K562 (cell line): Measurements from ENCODE around the gene MCCD1. TPM values are rescaled to one million over a fixed set of nuclear protein-coding genes. Genes with fewer than 3 reads are reported as not detected.

ENCODE experiments used
- AFF4 ChIP-seq: sonication (generic); formaldehyde crosslinking; IDR thresholded peaks from 2 replicates; pipeline ENCODE4 v1.8.0; 2023; ENCODE audit warnings: mild to moderate bottlenecking, missing genetic modification reagents
- ARID3A ChIP-seq: IDR thresholded peaks from 2 replicates; pipeline ENCODE4 v1.6.1; 2012; ENCODE audit warnings: low read depth, low read length, improper control_type of control experiment, borderline replicate concordance
- CTCF ChIP-seq, 3 experiments: IDR thresholded peaks in 2 of 3; conservative IDR thresholded peaks in 1 of 3; 2 replicates each; pipeline ENCODE4 v1.5.1; 2011 to 2012; ENCODE audit warnings: low read length in 3 of 3, mild to moderate bottlenecking in 3 of 3, control low read depth in 2 of 3, improper control_type of control experiment in 1 of 3, inconsistent platforms in 1 of 3, low read depth in 1 of 3, mixed read lengths in 1 of 3, moderate library complexity in 1 of 3; ENCODE audit not compliant: insufficient read depth in 2 of 3
- ELF1 ChIP-seq: fragments of 200-800 bp; sonication (Bioruptor generic); IDR thresholded peaks from 2 replicates; pipeline ENCODE4 v1.6.1; 2016; ENCODE audit warnings: missing genetic modification characterization, missing compliant biosample characterization
- GABPA ChIP-seq: fragments of 200-800 bp; sonication (Bioruptor generic); conservative IDR thresholded peaks from 2 replicates; pipeline ENCODE4 v1.6.1; 2016; ENCODE audit warnings: low read depth, missing genetic modification characterization, missing compliant biosample characterization
- GATAD2B ChIP-seq: fragments of 450-650 bp; IDR thresholded peaks from 2 replicates; pipeline ENCODE4 v1.6.1; 2017; ENCODE audit warnings: mild to moderate bottlenecking, borderline replicate concordance
- HDGF ChIP-seq: fragments of 450-650 bp; IDR thresholded peaks from 2 replicates; pipeline ENCODE4 v1.6.1; 2016
- HSF4 ChIP-seq: fragments of 250-450 bp; sonication (Bioruptor Pico); IDR thresholded peaks from 2 replicates; pipeline ENCODE4 v2.1.2; 2022; ENCODE audit warnings: mild to moderate bottlenecking, moderate library complexity, borderline replicate concordance
- NCOA1 ChIP-seq: fragments of 450-650 bp; IDR thresholded peaks from 2 replicates; pipeline ENCODE4 v1.6.1; 2016; ENCODE audit warnings: low read depth
- NFE2L1 ChIP-seq: fragments of 450-650 bp; IDR thresholded peaks from 2 replicates; pipeline ENCODE4 v1.6.1; 2016; ENCODE audit warnings: missing genetic modification characterization, low read depth, mild to moderate bottlenecking, missing compliant biosample characterization, moderate library complexity, borderline replicate concordance
- STAT6 ChIP-seq: sonication (generic); formaldehyde crosslinking; IDR thresholded peaks from 2 replicates; pipeline ENCODE4 v1.8.1; 2023; ENCODE audit warnings: mild to moderate bottlenecking, missing genetic modification reagents
- ZC3H8 ChIP-seq: fragments of 450-650 bp; IDR thresholded peaks from 2 replicates; pipeline ENCODE4 v1.6.1; 2017
- ZKSCAN1 ChIP-seq: fragments of 150-350 bp; IDR thresholded peaks from 2 replicates; pipeline ENCODE4 v1.6.1; 2016; ENCODE audit warnings: low read depth, low read length
- ZNF431 ChIP-seq: sonication (generic); formaldehyde crosslinking; IDR thresholded peaks from 2 replicates; pipeline ENCODE4 v1.8.0; 2022; ENCODE audit warnings: mild to moderate bottlenecking, missing genetic modification reagents
- ZNF79 ChIP-seq: fragments of 250-450 bp; sonication (Bioruptor Pico); IDR thresholded peaks from 2 replicates; pipeline ENCODE4 v1.4.0; 2020; ENCODE audit warnings: low read depth, mild to moderate bottlenecking, moderate library complexity
- polyA plus RNA-seq, 8 experiments: library from polyadenylated mRNA; depleted of rRNA in 4 of 8; stranded (reverse) in 5 of 8; unstranded in 3 of 8; fragments of >200 nt; fragmentation: Nextera tagmentation in 2 of 8; fragmentation: Illumina TruSeq in 1 of 8; extraction: Ambion mirVana in 2 of 8; extraction: Trizol in 1 of 8; gene quantifications; 2 replicates each; pipeline versions ENCODE4 v1.2.1 to v1.2.3, GENCODE V29; 2011 to 2014; ENCODE audit warnings: inconsistent platforms in 1 of 8, missing spikeins in 1 of 8
- total RNA-seq, 7 experiments: library from RNA; depleted of rRNA in 6 of 7; stranded (reverse); fragments of >200 nt in 6 of 7; fragmentation: Illumina TruSeq in 2 of 7; extraction: Trizol in 2 of 7; gene quantifications; 2 replicates each; pipeline versions ENCODE4 v1.2.1 to v1.2.3, GENCODE V29; 2011 to 2021; ENCODE audit warnings: low replicate concordance in 1 of 7

The MCCD1 gene
- total and polyA plus RNA-seq, 9 of the 15 experiments (the other 6 are each of a cell fraction or from before 2014, with no cell fraction given) = not detected

GRCh38 chr6:31493875-31494694, 34.7 kb upstream of the MCCD1 start (continued):
- TF ChIP-seq AFF4 (CRISPR knock-in tag) = no peak
- TF ChIP-seq NFE2L1 (tag) = no peak
- no peak for TF ChIP-seq HSF4
- peak; percentile 43; the same call in 1 of the 2 replicates for TF ChIP-seq GABPA
- TF ChIP-seq CTCF (IDR thresholded peaks at IDR 0.05 in 2 of 3, conservative IDR thresholded peaks at IDR 0.05 in 1 of 3; ENCODE audit: insufficient read depth in 2 of 3, low read depth in 1 of 3, low read length in 3 of 3) = peak; percentile 97 to 100 (median 99)
- no peak for TF ChIP-seq ELF1 (tag)
- TF ChIP-seq STAT6 (CRISPR knock-in tag) = no peak
- no peak for TF ChIP-seq ZNF79 (CRISPR knock-in tag)
- peak; percentile 32; the same call in 1 of the 2 replicates for TF ChIP-seq NCOA1
- TF ChIP-seq ZC3H8 = no peak
- 0 out of 2 replicates have a peak, but pooled peaks have one; percentile 48 for TF ChIP-seq GATAD2B
- TF ChIP-seq ZNF431 = no peak
- TF ChIP-seq HDGF = no peak
- TF ChIP-seq ARID3A = no peak
- no peak for TF ChIP-seq ZKSCAN1
